Adrenal gland (tissue), 12 donors: ENCODE results near the gene OSBPL10. TPM values are rescaled to one million over a fixed set of nuclear protein-coding genes. Genes with fewer than 3 reads are reported as not detected.

Experiments used
- DNase-seq, 7 donors: peaks; one replicate each; pipeline ENCODE4 v3.0.0-alpha.2; 2019 to 2020
- H3K27ac ChIP-seq, 5 donors: fragments of 200-600 bp; sonication (generic) in 4 of 5; 1 replicate in 3 of 5; 2 replicates in 2 of 5; pipeline versions ENCODE4 v1.5.1 to v1.8.0; 2016 to 2020; ENCODE audit warnings: mild to moderate bottlenecking in 1 of 5
- H3K27me3 ChIP-seq: fragments of 200-600 bp; 2 replicates; pipeline ENCODE4 v1.8.0; 2021
- H3K36me3 ChIP-seq, 2 donors: fragments of 200-600 bp; replicated peaks in 1 of 2; 1 replicate in 1 of 2; 2 replicates in 1 of 2; pipeline versions ENCODE4 v1.5.1 to v1.8.0; 2018 to 2022
- H3K4me1 ChIP-seq, 2 donors: fragments of 200-600 bp; replicated peaks in 1 of 2; 1 replicate in 1 of 2; 2 replicates in 1 of 2; pipeline versions ENCODE4 v1.5.1 to v1.8.0; 2018 to 2021
- H3K4me3 ChIP-seq, 4 donors: fragments of 200-600 bp; sonication (generic) in 3 of 4; one replicate each; pipeline ENCODE4 v1.5.1; 2016 to 2018
- H3K9me3 ChIP-seq, 3 donors: fragments of 200-600 bp; sonication (generic) in 1 of 3; replicated peaks in 1 of 3; 1 replicate in 2 of 3; 2 replicates in 1 of 3; pipeline versions ENCODE4 v1.5.1 to v1.8.0; 2016 to 2021
- POLR2A ChIP-seq, 2 donors: fragments of 450-650 bp; IDR thresholded peaks; one replicate each; pipeline ENCODE4 v1.6.1; 2017; ENCODE audit warnings: antibody characterized with exemption in 2 of 2, mild to moderate bottlenecking in 2 of 2, moderate library complexity in 1 of 2
- WGBS, 4 donors: extraction: QIAGEN DNeasy Blood & Tissue Kit in 2 of 4; methylation state at CpG; one replicate each; pipeline versions ENCODE4 v1.1.5 to v1.1.7; 2013 to 2017; 5-methylcytosine and 5-hydroxymethylcytosine counted together
- intact Hi-C, 2 donors: fragments of 100-400 bp; cut with DNase I; formaldehyde crosslinking; loops; one replicate each; pipeline versions ENCODE4 v1.14.1 to v1.15.0; 2022 to 2023
- polyA plus RNA-seq, 3 donors: library from polyadenylated mRNA; stranded (reverse); fragments of 200-250 nt in 2 of 3; fragments of 350-450 nt in 1 of 3; fragmentation: Illumina TruSeq in 1 of 3; extraction: RNeasy Lipid Tissue Mini Kit (QIAGEN cat#74804) in 1 of 3; gene quantifications; one replicate each; pipeline ENCODE4 v1.2.3, GENCODE V29; 2013 to 2014
- total RNA-seq, 9 donors: library from RNA; depleted of rRNA in 4 of 9; stranded (reverse); fragments of >200 nt in 4 of 9; fragments of 120-200 nt in 1 of 9; fragmentation: NEBNext Ultra II Directional in 1 of 9; extraction: Animal tissue kit (Norgen Biotek cat#: 25700) in 1 of 9; gene quantifications; one replicate each; pipeline versions ENCODE4 v1.1.0 to v1.2.4, GENCODE V29; 2013 to 2023
- TF ChIP-seq, protein P1 (sequence below), 6 experiments: fragments of 450-650 bp in 4 of 6; fragments of 200-600 bp in 2 of 6; sonication (generic) in 1 of 6; IDR thresholded peaks; 1 replicate in 5 of 6; 2 replicates in 1 of 6; pipeline versions ENCODE4 v1.5.1 to v1.8.0; 2016 to 2021; ENCODE audit warnings: antibody characterized with exemption in 6 of 6, mild to moderate bottlenecking in 2 of 6, moderate library complexity in 1 of 6
- donor health status: healthy with polysubstance abuse.
- donor health status: Bipolar disorder and iron deficiency.
- donor health status: DM: yes; HTN: yes; CAD: no.
- donor health status: DM: no; HTN: no; CAD: no.
- donor health status: DM: no; HTN: no; CAD: no.
- donor health status: DM: yes; HTN: yes; CAD: no.

The OSBPL10 gene
- total and polyA plus RNA-seq, 12 donors = 2.0 to 55.6 (median 9.4) TPM

DNA sequence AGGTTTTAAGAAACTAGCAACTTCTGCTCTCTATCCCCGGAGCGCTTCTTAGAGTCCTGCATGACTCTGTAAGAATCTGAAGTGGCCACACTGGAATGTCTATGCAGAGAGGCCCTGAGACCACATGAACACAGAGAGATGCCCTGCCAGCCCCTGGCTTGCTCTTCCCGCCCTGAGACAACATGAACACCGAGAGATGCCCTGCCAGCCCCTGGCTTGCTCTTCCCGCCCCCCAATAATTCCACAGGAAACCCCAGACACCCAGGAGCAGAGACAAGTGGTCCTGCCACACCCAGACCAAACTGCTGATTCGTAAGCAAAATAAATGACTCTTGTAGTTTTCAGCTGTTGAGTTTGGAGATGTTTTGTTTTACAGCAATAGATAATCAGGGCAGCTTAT lies 166.1 kb downstream of the OSBPL10 start:
- intact Hi-C loops = no loop called here
- DNase-seq = no peak
- Histone ChIP-seq H3K27me3 (no peaks in the 10 kb centered on the region), H3K36me3 (no peaks in the 10 kb centered on the region), H3K4me3 (no peak overlapping the region), H3K9me3 (no peaks in the 10 kb centered on the region), H3K4me1 (no peaks in the 10 kb centered on the region), H3K27ac (no peak overlapping the region)
- TF ChIP-seq, protein P1, sequence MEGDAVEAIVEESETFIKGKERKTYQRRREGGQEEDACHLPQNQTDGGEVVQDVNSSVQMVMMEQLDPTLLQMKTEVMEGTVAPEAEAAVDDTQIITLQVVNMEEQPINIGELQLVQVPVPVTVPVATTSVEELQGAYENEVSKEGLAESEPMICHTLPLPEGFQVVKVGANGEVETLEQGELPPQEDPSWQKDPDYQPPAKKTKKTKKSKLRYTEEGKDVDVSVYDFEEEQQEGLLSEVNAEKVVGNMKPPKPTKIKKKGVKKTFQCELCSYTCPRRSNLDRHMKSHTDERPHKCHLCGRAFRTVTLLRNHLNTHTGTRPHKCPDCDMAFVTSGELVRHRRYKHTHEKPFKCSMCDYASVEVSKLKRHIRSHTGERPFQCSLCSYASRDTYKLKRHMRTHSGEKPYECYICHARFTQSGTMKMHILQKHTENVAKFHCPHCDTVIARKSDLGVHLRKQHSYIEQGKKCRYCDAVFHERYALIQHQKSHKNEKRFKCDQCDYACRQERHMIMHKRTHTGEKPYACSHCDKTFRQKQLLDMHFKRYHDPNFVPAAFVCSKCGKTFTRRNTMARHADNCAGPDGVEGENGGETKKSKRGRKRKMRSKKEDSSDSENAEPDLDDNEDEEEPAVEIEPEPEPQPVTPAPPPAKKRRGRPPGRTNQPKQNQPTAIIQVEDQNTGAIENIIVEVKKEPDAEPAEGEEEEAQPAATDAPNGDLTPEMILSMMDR (IDR thresholded peaks at IDR 0.05) = no peak
- TF ChIP-seq POLR2A (IDR thresholded peaks at IDR 0.05) = no peak
- WGBS, 4 donors = 84 to 97% (median 91%) methylated on average over 4 to 5 of the region's 6 CpGs

DNA sequence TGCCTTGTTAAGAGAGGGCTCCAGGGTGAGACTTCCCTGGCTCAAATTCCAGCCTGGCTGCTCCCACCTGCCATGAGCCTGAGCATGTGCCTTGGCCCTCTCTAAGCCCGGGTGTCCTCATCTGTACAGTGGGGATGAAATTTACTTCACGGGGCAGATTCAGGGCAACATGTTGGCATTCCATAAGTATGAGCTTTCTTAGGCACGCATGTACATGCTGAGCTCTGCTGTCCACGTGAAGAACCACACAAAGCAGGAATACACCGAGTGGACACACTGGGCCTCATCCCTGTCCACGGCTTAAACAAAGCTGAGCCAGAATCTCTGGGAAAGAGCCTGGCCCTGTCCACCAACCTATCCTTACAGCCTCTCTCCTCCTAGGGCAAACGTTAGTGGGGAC lies 167.4 kb downstream of the OSBPL10 start:
- no peak for DNase-seq
- WGBS, 4 donors = 90 to 95% (median 94%) methylated on average over 5 to 7 of the region's 7 CpGs
- intact Hi-C loops = no loop called here
- Histone ChIP-seq H3K27ac (no peak overlapping the region), H3K4me3 (no peak overlapping the region), H3K36me3 (no peaks in the 10 kb centered on the region), H3K4me1 (no peaks in the 10 kb centered on the region), H3K27me3 (no peaks in the 10 kb centered on the region), H3K9me3 (no peaks in the 10 kb centered on the region)
- TF ChIP-seq, protein P1 (IDR thresholded peaks at IDR 0.05) = no peak
- TF ChIP-seq POLR2A (IDR thresholded peaks at IDR 0.05) = no peak

DNA sequence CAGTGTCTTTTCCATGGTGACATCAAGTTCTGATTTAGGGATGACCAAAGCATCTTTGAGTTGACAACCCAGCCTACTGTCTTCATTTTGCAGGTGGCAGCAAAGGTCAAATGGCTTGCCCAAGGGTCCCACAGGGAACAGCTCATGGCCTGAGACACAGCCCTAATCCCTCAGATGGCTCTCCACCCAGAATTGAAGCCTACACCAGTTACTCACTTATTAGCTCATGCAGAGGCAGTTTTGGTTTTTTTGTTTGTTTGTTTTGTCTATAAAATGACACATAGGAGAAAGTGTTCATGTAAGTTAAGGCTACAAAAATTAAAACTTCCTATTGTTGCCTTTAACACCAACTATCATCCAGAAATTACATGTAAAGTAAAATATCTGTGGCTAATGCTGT lies 167.9 kb downstream of the OSBPL10 start:
- Histone ChIP-seq H3K4me3 (no peak overlapping the region), H3K36me3 (no peaks in the 10 kb centered on the region), H3K4me1 (no peaks in the 10 kb centered on the region), H3K27me3 (no peaks in the 10 kb centered on the region), H3K9me3 (no peaks in the 10 kb centered on the region), H3K27ac (no peak overlapping the region)
- TF ChIP-seq POLR2A (IDR thresholded peaks at IDR 0.05) = no peak
- TF ChIP-seq, protein P1 (IDR thresholded peaks at IDR 0.05) = no peak
- DNase-seq = no peak
- intact Hi-C loops = no loop called here

DNA sequence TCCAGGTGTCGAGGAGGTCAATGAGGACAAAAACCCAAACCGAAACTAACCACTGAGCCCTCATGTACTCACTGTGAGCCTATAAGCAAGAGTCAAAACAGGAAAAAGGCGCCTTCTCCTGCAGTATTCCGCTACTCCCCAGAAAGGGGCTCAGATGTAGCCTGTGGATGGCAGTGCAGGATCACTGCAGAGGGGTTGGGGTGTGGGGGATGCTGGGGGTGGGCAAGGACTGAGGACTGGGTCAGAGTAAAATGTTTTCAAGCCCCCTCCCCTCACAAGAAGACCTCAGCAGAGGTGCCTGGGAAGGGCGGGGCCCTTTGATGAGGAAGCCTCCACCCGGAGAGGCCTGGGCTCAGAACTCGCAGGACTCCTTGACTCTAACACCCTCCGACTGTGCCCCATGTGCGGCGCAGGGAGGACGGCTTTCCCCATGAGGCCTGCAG lies 170.1 kb downstream of the OSBPL10 start:
- DNase-seq = no peak
- no peaks in the 10 kb centered on the region for H3K9me3 ChIP-seq
- H3K4me1 ChIP-seq = no peaks in the 10 kb centered on the region
- H3K27ac ChIP-seq = no peak overlapping the region
- H3K27me3 ChIP-seq = no peaks in the 10 kb centered on the region
- no peak overlapping the region for H3K4me3 ChIP-seq
- intact Hi-C loops = no loop called here
- TF ChIP-seq POLR2A (IDR thresholded peaks at IDR 0.05) = no peak
- TF ChIP-seq, protein P1 (IDR thresholded peaks at IDR 0.05) = no peak
- no peaks in the 10 kb centered on the region for H3K36me3 ChIP-seq
- WGBS, 4 donors = 96 to 100% (median 97%) methylated on average over 11 of the region's 11 CpGs
